H1 (cell line): ENCODE measurements around the gene FAM236B. TPM values are rescaled to one million over a fixed set of nuclear protein-coding genes. Genes with fewer than 3 reads are reported as not detected.
"Not testable (repeated sequence)": the region's sequence is repeated elsewhere in the genome, so short reads cannot be mapped to it uniquely, and the experiment has no call there.

Source experiments
- CTCF ChIA-PET: fragments of 300-600 bp; sonication (Branson Sonifier 250); formaldehyde crosslinking; loops from one replicate; lab custom pipeline; 2021; ENCODE audit not compliant: partially characterized antibody; lab: Charles Lee
- POLR2A ChIA-PET: fragments of 300-600 bp; sonication (Branson Sonifier 250); formaldehyde crosslinking; loops from one replicate; lab custom pipeline; 2021; ENCODE audit warnings: inconsistent platforms; ENCODE audit not compliant: partially characterized antibody; lab: Charles Lee
- DNase-seq, 2 experiments: peaks; one replicate each; pipeline versions ENCODE4 v3.0.0 to v3.0.0-alpha.2; 2010 to 2022; ENCODE audit warnings: low spot score in 2 of 2, low read depth in 1 of 2, mixed read lengths in 1 of 2
- FAIRE-seq: peaks from 2 replicates; lab custom pipeline; 2011; peaks lifted over from hg19 to GRCh38; lab: Jason Lieb, UNC
- H2AFZ ChIP-seq: 2 replicates; pipeline ENCODE4 v1.8.1; 2012; ENCODE audit warnings: low read length, inconsistent platforms
- H2AK5ac ChIP-seq: 2 replicates; pipeline ENCODE4 v1.6.1; 2013; ENCODE audit warnings: low read depth, low read length
- H2BK120ac ChIP-seq: replicated peaks from 2 replicates; pipeline ENCODE3; 2013; ENCODE audit warnings: low read depth, low read length, inconsistent platforms
- H2BK12ac ChIP-seq: 2 replicates; pipeline ENCODE4 v1.6.1; 2013; ENCODE audit warnings: low read depth, low read length
- H2BK15ac ChIP-seq: 2 replicates; pipeline ENCODE4 v1.6.1; 2013; ENCODE audit warnings: low read length
- H2BK20ac ChIP-seq: 2 replicates; pipeline ENCODE4 v1.6.1; 2013; ENCODE audit warnings: low read length
- H2BK5ac ChIP-seq: 2 replicates; pipeline ENCODE4 v1.6.1; 2013; ENCODE audit warnings: low read depth, low read length
- H3K14ac ChIP-seq: 2 replicates; pipeline ENCODE4 v1.6.1; 2013; ENCODE audit warnings: inconsistent platforms; ENCODE audit not compliant: insufficient read length
- H3K18ac ChIP-seq: 2 replicates; pipeline ENCODE4 v1.6.1; 2013; ENCODE audit warnings: low read length; ENCODE audit errors: extremely low read depth
- H3K23ac ChIP-seq: 2 replicates; pipeline ENCODE4 v1.6.1; 2013; ENCODE audit warnings: inconsistent platforms; ENCODE audit not compliant: insufficient read length
- H3K23me2 ChIP-seq: 2 replicates; pipeline ENCODE4 v1.6.1; 2013; ENCODE audit warnings: low read depth, low read length
- H3K27ac ChIP-seq: 2 replicates; pipeline ENCODE4 v1.6.1; 2011; ENCODE audit warnings: low read depth, low read length, inconsistent platforms
- H3K27me3 ChIP-seq, 4 experiments: replicated peaks in 1 of 4; 1 replicate in 1 of 4; 2 replicates in 3 of 4; pipeline versions ENCODE4 v1.6.1 to v1.8.1; 2011 to 2013; ENCODE audit warnings: low read length in 3 of 4, mild to moderate bottlenecking in 3 of 4, inconsistent platforms in 2 of 4, mixed read lengths in 2 of 4, moderate library complexity in 1 of 4; ENCODE audit not compliant: control insufficient read depth in 3 of 4, insufficient read depth in 3 of 4; ENCODE audit errors: extremely low read depth in 1 of 4
- H3K36me3 ChIP-seq, 4 experiments: 2 replicates each; pipeline versions ENCODE4 v1.6.1 to v1.8.1; 2011 to 2013; ENCODE audit warnings: mild to moderate bottlenecking in 4 of 4, low read length in 3 of 4, moderate library complexity in 2 of 4, control low read depth in 1 of 4, inconsistent platforms in 1 of 4; ENCODE audit not compliant: insufficient read depth in 4 of 4, control insufficient read depth in 2 of 4
- H3K4ac ChIP-seq: replicated peaks from 2 replicates; pipeline ENCODE3; 2013; ENCODE audit warnings: low read length, low read depth, mixed read lengths, inconsistent platforms; ENCODE audit not compliant: insufficient read length
- H3K4me1 ChIP-seq, 4 experiments: replicated peaks in 1 of 4; 1 replicate in 1 of 4; 2 replicates in 3 of 4; pipeline versions ENCODE4 v1.6.1 to v1.8.1; 2011 to 2013; ENCODE audit warnings: low read length in 3 of 4, inconsistent platforms in 2 of 4, mixed read lengths in 1 of 4; ENCODE audit not compliant: insufficient read depth in 4 of 4, control insufficient read depth in 3 of 4
- H3K4me2 ChIP-seq, 2 experiments: 2 replicates each; pipeline versions ENCODE4 v1.6.1 to v1.8.1; 2011 to 2013; ENCODE audit warnings: low read depth in 2 of 2, low read length in 2 of 2, control low read depth in 1 of 2, inconsistent platforms in 1 of 2, mild to moderate bottlenecking in 1 of 2; ENCODE audit not compliant: insufficient read depth in 1 of 2
- H3K4me3 ChIP-seq, 4 experiments: fragments of 200-600, 300-600 bp in 1 of 4; sonication (generic), shearing (Covaris generic), sonication (Bioruptor Twin) in 1 of 4; 2 replicates each; pipeline versions ENCODE4 v1.5.1 to v1.8.1; 2011 to 2016; ENCODE audit warnings: low read length in 4 of 4, low read depth in 3 of 4, control low read depth in 2 of 4, inconsistent platforms in 2 of 4, mild to moderate bottlenecking in 2 of 4, mixed read lengths in 1 of 4, moderate library complexity in 1 of 4; ENCODE audit not compliant: insufficient read depth in 2 of 4; ENCODE audit errors: extremely low read depth in 1 of 4
- H3K56ac ChIP-seq: replicated peaks from 2 replicates; pipeline ENCODE3; 2013; ENCODE audit warnings: low read depth, mild to moderate bottlenecking, mixed read lengths, low read length, inconsistent platforms; ENCODE audit not compliant: insufficient read length
- H3K79me1 ChIP-seq: 2 replicates; pipeline ENCODE4 v1.6.1; 2013; ENCODE audit warnings: low read depth, low read length, control low read depth
- H3K79me2 ChIP-seq, 2 experiments: 2 replicates each; pipeline versions ENCODE4 v1.6.1 to v1.8.1; 2012 to 2013; ENCODE audit warnings: low read length in 2 of 2, mild to moderate bottlenecking in 2 of 2, inconsistent platforms in 1 of 2; ENCODE audit not compliant: insufficient read depth in 2 of 2, control insufficient read depth in 1 of 2
- H3K9ac ChIP-seq, 4 experiments: replicated peaks in 1 of 4; 1 replicate in 1 of 4; 2 replicates in 3 of 4; pipeline versions ENCODE4 v1.6.1 to v1.8.1; 2011 to 2013; ENCODE audit warnings: low read depth in 3 of 4, low read length in 3 of 4, control low read depth in 2 of 4, mild to moderate bottlenecking in 2 of 4, moderate library complexity in 2 of 4, inconsistent platforms in 1 of 4; ENCODE audit errors: extremely low read depth in 1 of 4
- H3K9me3 ChIP-seq, 2 experiments: 2 replicates each; pipeline versions ENCODE4 v1.6.1 to v1.8.1; 2012 to 2013; ENCODE audit warnings: mild to moderate bottlenecking in 2 of 2, moderate library complexity in 2 of 2, control low read depth in 1 of 2, inconsistent platforms in 1 of 2, low read depth in 1 of 2, low read length in 1 of 2, mixed read lengths in 1 of 2; ENCODE audit not compliant: insufficient read depth in 2 of 2
- H4K20me1 ChIP-seq, 2 experiments: replicated peaks in 1 of 2; 2 replicates each; pipeline versions ENCODE3 to v1.8.1; 2011 to 2013; ENCODE audit warnings: inconsistent platforms in 2 of 2, low read length in 2 of 2, mild to moderate bottlenecking in 1 of 2; ENCODE audit not compliant: insufficient read depth in 2 of 2, control insufficient read depth in 1 of 2
- H4K5ac ChIP-seq: 2 replicates; pipeline ENCODE4 v1.6.1; 2013; ENCODE audit warnings: low read length, low read depth, mixed read lengths, inconsistent platforms; ENCODE audit not compliant: insufficient read length
- H4K8ac ChIP-seq: 2 replicates; pipeline ENCODE4 v1.8.0; 2013; ENCODE audit warnings: mild to moderate bottlenecking, moderate library complexity, low read length, inconsistent platforms; ENCODE audit not compliant: insufficient read depth; ENCODE audit errors: extremely low read depth
- H4K91ac ChIP-seq: replicated peaks from 2 replicates; pipeline ENCODE3; 2013; ENCODE audit warnings: low read length, mixed read lengths, inconsistent platforms; ENCODE audit not compliant: insufficient read length
- WGBS, 2 experiments: shearing (Covaris generic) in 1 of 2; methylation state at CpG; one replicate each; pipeline versions ENCODE4 v1.1.6 to v1.1.7; 2013 to 2015; ENCODE audit warnings: low lambda C conversion rate in 2 of 2, mixed read lengths in 2 of 2, inconsistent platforms in 1 of 2, low coverage in 1 of 2, missing lambda C conversion rate in 1 of 2; ENCODE audit not compliant: insufficient replicate concordance in 2 of 2, insufficient coverage in 1 of 2, insufficient read length in 1 of 2; ENCODE audit errors: extremely low coverage in 1 of 2, missing lambda C conversion rate in 1 of 2; 5-methylcytosine and 5-hydroxymethylcytosine counted together
- polyA plus RNA-seq, 7 experiments: library from polyadenylated mRNA; depleted of rRNA in 3 of 7; stranded (reverse) in 5 of 7; unstranded in 2 of 7; fragments of >200 nt in 5 of 7; fragments of 200-250 nt in 2 of 7; gene quantifications; 1 replicate in 5 of 7; 2 replicates in 1 of 7; 4 replicates in 1 of 7; pipeline versions ENCODE4 v1.2.1 to v1.2.3, GENCODE V29; 2011 to 2013; ENCODE audit warnings: missing spikeins in 2 of 7, mixed read lengths in 2 of 7
- total RNA-seq: library from RNA; stranded (reverse); fragmentation: NEBNext Ultra II Directional; extraction: Animal tissue kit (Norgen Biotek cat#: 25700); gene quantifications from 2 replicates; pipeline ENCODE4 v1.2.1, GENCODE V29; 2021

Gene FAM236B
- total and polyA plus RNA-seq, 2 of the 8 experiments (the other 6 are each of a cell fraction or from before 2014, with no cell fraction given), result not detected

GRCh38 chrX:72777467-72777790, 5.0 kb downstream of the FAM236B start:
- DNase-seq, H3K4me1 ChIP-seq, H3K4me3 ChIP-seq, H2BK12ac ChIP-seq, H3K23ac ChIP-seq, H3K9me3 ChIP-seq, H3K56ac ChIP-seq, H3K79me2 ChIP-seq, H3K9ac ChIP-seq, H2BK120ac ChIP-seq, CTCF ChIA-PET, H3K18ac ChIP-seq, H3K4ac ChIP-seq, H3K23me2 ChIP-seq, H4K91ac ChIP-seq, H2AFZ ChIP-seq, H2AK5ac ChIP-seq, H4K8ac ChIP-seq, POLR2A ChIA-PET, H3K27ac ChIP-seq, H3K14ac ChIP-seq, H2BK5ac ChIP-seq, H3K36me3 ChIP-seq, H3K79me1 ChIP-seq, H3K4me2 ChIP-seq, H2BK15ac ChIP-seq, H4K20me1 ChIP-seq, H3K27me3 ChIP-seq, H4K5ac ChIP-seq, H2BK20ac ChIP-seq: not testable (repeated sequence)
- peak; percentile 97 for FAIRE-seq
- no CpG with 5 or more reads among the region's 15 CpGs for WGBS, 2 experiments

DNA sequence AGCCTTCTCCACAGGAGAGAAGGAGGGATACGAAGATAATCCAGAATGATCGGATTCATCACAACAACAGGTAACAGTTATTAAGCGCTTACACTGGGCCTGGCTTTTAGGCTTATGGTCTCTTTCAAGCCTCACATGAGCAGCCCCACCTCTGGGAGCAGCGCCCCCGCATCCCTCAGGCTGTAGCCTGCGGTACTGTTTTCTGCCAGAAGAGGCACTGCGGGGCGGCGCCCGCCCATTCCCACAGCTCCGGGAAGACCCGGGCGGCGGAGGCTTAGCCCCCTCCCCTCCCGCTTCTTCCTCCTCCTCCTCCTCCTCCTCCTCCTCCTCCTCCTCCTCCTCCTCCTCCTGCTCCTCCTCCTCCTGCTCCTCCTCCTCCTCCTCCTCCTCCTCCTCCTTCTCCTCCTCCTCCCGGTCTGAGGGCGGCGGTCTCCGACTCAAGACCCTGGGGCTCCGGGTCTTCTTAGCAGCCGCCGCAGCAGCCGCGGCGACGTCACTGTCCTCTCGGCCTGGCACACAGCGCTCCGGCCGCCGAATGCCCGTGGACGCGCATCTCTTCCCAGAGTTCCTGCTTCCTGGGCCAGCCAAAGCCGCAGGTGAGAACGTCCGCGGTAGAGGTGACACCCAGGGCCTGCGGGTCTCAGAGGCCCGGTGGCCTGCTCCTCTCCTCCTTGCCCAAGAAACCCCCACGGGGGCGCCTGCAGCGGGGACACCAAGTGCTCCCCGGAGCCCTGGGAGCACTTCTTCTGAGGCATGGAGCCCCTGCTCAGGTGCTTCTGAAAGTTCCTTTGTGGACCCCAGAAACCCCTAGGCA, 5.6 kb downstream of the FAM236B start, which contains the start of gene DMRTC1B:
DMRTC1B (plus strand) TSS at position 238 of the 814 bp plus-strand sequence. CDS start 68,246 bp downstream, outside the sequence.
- H4K20me1 ChIP-seq, H4K8ac ChIP-seq, H3K4me1 ChIP-seq, H3K56ac ChIP-seq, H3K23me2 ChIP-seq, H3K79me1 ChIP-seq, H3K27me3 ChIP-seq, H2BK12ac ChIP-seq, H3K9ac ChIP-seq, CTCF ChIA-PET, H3K27ac ChIP-seq, H3K36me3 ChIP-seq, POLR2A ChIA-PET, H2BK20ac ChIP-seq, H2BK5ac ChIP-seq, H3K4me3 ChIP-seq, H3K18ac ChIP-seq, H2AFZ ChIP-seq, H4K91ac ChIP-seq, DNase-seq, H3K79me2 ChIP-seq, H2BK15ac ChIP-seq, H3K4ac ChIP-seq, H3K14ac ChIP-seq, H2BK120ac ChIP-seq, H3K9me3 ChIP-seq, H3K4me2 ChIP-seq, H3K23ac ChIP-seq, FAIRE-seq, H4K5ac ChIP-seq, H2AK5ac ChIP-seq: not testable (repeated sequence)
- WGBS, 2 experiments, result no CpG with 5 or more reads among the region's 44 CpGs
